ENCODE results near the gene TST.
"Not testable (repeated sequence)": the region's sequence is repeated elsewhere in the genome, so short reads cannot be mapped to it uniquely, and the experiment has no call there.

The TST gene

GRCh38 chr22:37012262-37012904 lies 6.9 kb downstream of the TST start:
- no peak for DNase-seq

GRCh38 chr22:37011472-37011871 lies 7.8 kb downstream of the TST start:
- DNase-seq, result no peak

- no peak for DNase-seq
These were observed 8.3 kb downstream of the TST start for GRCh38 chr22:37010976-37011375.

GRCh38 chr22:37010174-37010573 lies 9.1 kb downstream of the TST start:
- no peak for DNase-seq

GRCh38 chr22:37009490-37009889 lies 9.8 kb downstream of the TST start:
- DNase-seq, result no peak

- DNase-seq, result no peak
These were observed 10.9 kb downstream of the TST start for GRCh38 chr22:37008365-37008764.

- DNase-seq, result no peak
These were observed 11.6 kb downstream of the TST start for GRCh38 chr22:37007651-37008050.

- DNase-seq, result no peak
These were observed 16.6 kb downstream of the TST start for GRCh38 chr22:37002633-37003032.

GRCh38 chr22:37001826-37002225 lies 17.4 kb downstream of the TST start:
- DNase-seq, result no peak

GRCh38 chr22:37000676-37001534 lies 18.3 kb downstream of the TST start:
- DNase-seq, result no peak

GRCh38 chr22:36999463-36999862 lies 19.8 kb downstream of the TST start:
- DNase-seq, result no peak

- no peak for DNase-seq
These were observed 20.5 kb downstream of the TST start for GRCh38 chr22:36998620-36999351.

GRCh38 chr22:36997746-36998145 lies 21.5 kb downstream of the TST start:
- DNase-seq, result no peak

- no peak for DNase-seq
These were observed 28.0 kb downstream of the TST start for GRCh38 chr22:36991206-36991605.

GRCh38 chr22:36990457-36990856 lies 28.8 kb downstream of the TST start:
- DNase-seq, result no peak

GRCh38 chr22:36989012-36989411 lies 30.2 kb downstream of the TST start:
- DNase-seq, result not testable (repeated sequence)

- no peak for DNase-seq
These were observed 31.0 kb downstream of the TST start for GRCh38 chr22:36988075-36988832.

- DNase-seq, result no peak
These were observed 32.9 kb downstream of the TST start for GRCh38 chr22:36986242-36986821.

GRCh38 chr22:36985211-36985889 lies 33.9 kb downstream of the TST start:
- no peak for DNase-seq

- no peak for DNase-seq
These were observed 37.1 kb downstream of the TST start for GRCh38 chr22:36982136-36982535.

GRCh38 chr22:36981247-36981775 lies 37.9 kb downstream of the TST start:
- no peak for DNase-seq
